Upper lobe of left lung (tissue), 6 donors: ENCODE data around the gene UBXN10. TPM values are rescaled to one million over a fixed set of nuclear protein-coding genes. Genes with fewer than 3 reads are reported as not detected.

ENCODE experiments used
- ATAC-seq, 2 donors: fragments of 200-7000 bp; cut with Tn5 transposase; one replicate each; pipeline ENCODE4 v1.9.1; 2022; ENCODE audit warnings: mild to moderate bottlenecking in 2 of 2, moderate library complexity in 2 of 2; ENCODE audit not compliant: low FRiP score in 2 of 2
- DNase-seq, 2 donors: peaks; one replicate each; pipeline ENCODE4 v3.0.0-alpha.2; 2019 to 2020
- H3K27ac ChIP-seq, 4 donors: fragments of 200-600 bp; sonication (generic); one replicate each; pipeline ENCODE4 v1.5.1; 2016 to 2019
- H3K27me3 ChIP-seq, 4 donors: fragments of 200-600 bp; sonication (generic); one replicate each; pipeline ENCODE4 v1.5.1; 2017 to 2019
- H3K36me3 ChIP-seq, 4 donors: fragments of 200-600 bp; sonication (generic); one replicate each; pipeline ENCODE4 v1.5.1; 2016 to 2019
- H3K4me1 ChIP-seq, 4 donors: fragments of 200-600 bp; sonication (generic); one replicate each; pipeline ENCODE4 v1.5.1; 2018 to 2019
- H3K4me3 ChIP-seq, 4 donors: fragments of 200-600 bp; sonication (generic); one replicate each; pipeline ENCODE4 v1.5.1; 2017 to 2019; ENCODE audit warnings: mild to moderate bottlenecking in 2 of 4, moderate library complexity in 1 of 4
- H3K9me3 ChIP-seq, 4 donors: fragments of 200-600 bp; sonication (generic); one replicate each; pipeline ENCODE4 v1.5.1; 2018 to 2019
- CTCF ChIP-seq, 6 experiments: fragments of 450-650 bp in 4 of 6; fragments of 200-600 bp in 2 of 6; sonication (generic) in 2 of 6; IDR thresholded peaks; one replicate each; pipeline ENCODE4 v1.5.1; 2016 to 2019; ENCODE audit warnings: antibody characterized with exemption in 6 of 6
- EP300 ChIP-seq, 4 donors: sonication (generic); formaldehyde crosslinking; IDR thresholded peaks; one replicate each; pipeline ENCODE4 v1.5.1; 2017; ENCODE audit warnings: antibody characterized with exemption in 4 of 4, control low read depth in 2 of 4
- POLR2A ChIP-seq, 4 donors: fragments of 450-650 bp; IDR thresholded peaks; one replicate each; pipeline ENCODE4 v1.5.1; 2016 to 2017; ENCODE audit warnings: antibody characterized with exemption in 4 of 4, mild to moderate bottlenecking in 2 of 4
- POLR2AphosphoS5 ChIP-seq, 2 donors: sonication (generic); formaldehyde crosslinking; IDR thresholded peaks; one replicate each; pipeline ENCODE4 v1.5.1; 2017; ENCODE audit warnings: antibody characterized with exemption in 2 of 2
- WGBS, 2 donors: methylation state at CpG; one replicate each; pipeline ENCODE4 v1.1.5; 2017 to 2018; 5-methylcytosine and 5-hydroxymethylcytosine counted together
- total RNA-seq, 6 donors: library from RNA; depleted of rRNA in 4 of 6; stranded (reverse); fragments of >200 nt in 4 of 6; gene quantifications; one replicate each; pipeline versions ENCODE4 v1.1.0 to v1.2.1, GENCODE V29; 2016 to 2021
- donor health status: DM: no; HTN: no; CAD: no; lungs with moderate emphysema.
- donor health status: DM: no; HTN: yes; CAD: no; lungs with severe emphysema.

The UBXN10 gene
- total RNA-seq, result 10 to 100 TPM in 1 of 6 donors, 1 to 10 TPM in 4, under 1 TPM in 1; 0.86 to 29.8 (median 6.5) TPM

- ATAC-seq, result peak in 1 of 2 donors; percentile 81
- no peaks in the 10 kb centered on the region for H3K9me3 ChIP-seq
- WGBS, 2 donors, result 1 to 6% methylated on average over 9 to 21 of the region's 52 CpGs
- TF ChIP-seq CTCF (IDR thresholded peaks at IDR 0.05) (no peak), EP300 (IDR thresholded peaks at IDR 0.05) (peak in 1 of 4 donors; percentile 23), POLR2AphosphoS5 (IDR thresholded peaks at IDR 0.05) (peak in 1 of 2 donors; percentile 47), POLR2A (IDR thresholded peaks at IDR 0.05) (peak in 2 of 4 donors; percentile 8 to 38)
- peaks cover 0 to 4% (median 0%) of the 10 kb centered on the region in 4 donors for H3K27me3 ChIP-seq
- peak within 1 kb of the TSS; percentile 35 to 67 (median 54) for H3K27ac ChIP-seq
- peak; percentile 54 to 93 for DNase-seq
- peak within 1 kb of the TSS in 3 of 4 donors; percentile 41 to 61 (median 52) for H3K4me3 ChIP-seq
- no peaks in the 10 kb centered on the region for H3K36me3 ChIP-seq
- peaks cover 16 to 36% (median 29%) of the 10 kb centered on the region in 4 donors for H3K4me1 ChIP-seq
Measured at GRCh38 chr1:20185834-20186782, at the start of gene UBXN10, which contains the start of gene PLA2G2C. UBXN10 (plus strand) TSS chr1:20186096; CDS start chr1:20190562, 4,466 bp downstream. PLA2G2C (minus strand) TSS chr1:20186518; CDS start chr1:20177363, 9,155 bp downstream.

GRCh38 chr1:20136249-20136648 lies 49.6 kb upstream of the UBXN10 start:
- TF ChIP-seq CTCF (IDR thresholded peaks at IDR 0.05) (no peak), POLR2A (IDR thresholded peaks at IDR 0.05) (no peak), EP300 (IDR thresholded peaks at IDR 0.05) (no peak), POLR2AphosphoS5 (IDR thresholded peaks at IDR 0.05) (no peak)
- ATAC-seq, result no peak
- no peaks in the 10 kb centered on the region for H3K9me3 ChIP-seq
- H3K27ac ChIP-seq, result no peak overlapping the region
- DNase-seq, result no peak
- 94 to 96% methylated on average over 3 of the region's 3 CpGs for WGBS, 2 donors
- no peaks in the 10 kb centered on the region for H3K36me3 ChIP-seq
- no peak overlapping the region for H3K4me3 ChIP-seq
- H3K4me1 ChIP-seq, result no peaks in the 10 kb centered on the region
- H3K27me3 ChIP-seq, result no peaks in the 10 kb centered on the region

- WGBS, 2 donors, result 65 to 71% methylated on average over 4 of the region's 4 CpGs
- no peak for TF ChIP-seq POLR2AphosphoS5 (IDR thresholded peaks at IDR 0.05)
- TF ChIP-seq EP300 (IDR thresholded peaks at IDR 0.05), result no peak
- no peak for TF ChIP-seq CTCF (IDR thresholded peaks at IDR 0.05)
- TF ChIP-seq POLR2A (IDR thresholded peaks at IDR 0.05), result no peak
Measured at GRCh38 chr1:20137055-20137454, 48.8 kb upstream of the UBXN10 start.

GRCh38 chr1:20137604-20138003 lies 48.3 kb upstream of the UBXN10 start:
- H3K27me3 ChIP-seq, result no peaks in the 10 kb centered on the region
- H3K27ac ChIP-seq, result no peak overlapping the region
- H3K36me3 ChIP-seq, result no peaks in the 10 kb centered on the region
- no peak for DNase-seq
- TF ChIP-seq POLR2A (IDR thresholded peaks at IDR 0.05) (no peak), EP300 (IDR thresholded peaks at IDR 0.05) (no peak), CTCF (IDR thresholded peaks at IDR 0.05) (no peak), POLR2AphosphoS5 (IDR thresholded peaks at IDR 0.05) (no peak)
- no peak for ATAC-seq
- 60 to 100% methylated on average over 1 of the region's 1 CpG for WGBS, 2 donors
- H3K4me1 ChIP-seq, result no peaks in the 10 kb centered on the region
- H3K9me3 ChIP-seq, result no peaks in the 10 kb centered on the region
- no peak overlapping the region for H3K4me3 ChIP-seq

More at GRCh38 chr1:20137055-20137454, 48.8 kb upstream of the UBXN10 start:
- peak in 1 of 2 donors; percentile 44 for DNase-seq
- Histone ChIP-seq H3K27ac (no peak overlapping the region), H3K4me3 (no peak overlapping the region), H3K4me1 (no peaks in the 10 kb centered on the region), H3K36me3 (no peaks in the 10 kb centered on the region), H3K27me3 (no peaks in the 10 kb centered on the region), H3K9me3 (no peaks in the 10 kb centered on the region)
- ATAC-seq, result no peak
